ENCODE data around the gene RBMS3.

DNA sequence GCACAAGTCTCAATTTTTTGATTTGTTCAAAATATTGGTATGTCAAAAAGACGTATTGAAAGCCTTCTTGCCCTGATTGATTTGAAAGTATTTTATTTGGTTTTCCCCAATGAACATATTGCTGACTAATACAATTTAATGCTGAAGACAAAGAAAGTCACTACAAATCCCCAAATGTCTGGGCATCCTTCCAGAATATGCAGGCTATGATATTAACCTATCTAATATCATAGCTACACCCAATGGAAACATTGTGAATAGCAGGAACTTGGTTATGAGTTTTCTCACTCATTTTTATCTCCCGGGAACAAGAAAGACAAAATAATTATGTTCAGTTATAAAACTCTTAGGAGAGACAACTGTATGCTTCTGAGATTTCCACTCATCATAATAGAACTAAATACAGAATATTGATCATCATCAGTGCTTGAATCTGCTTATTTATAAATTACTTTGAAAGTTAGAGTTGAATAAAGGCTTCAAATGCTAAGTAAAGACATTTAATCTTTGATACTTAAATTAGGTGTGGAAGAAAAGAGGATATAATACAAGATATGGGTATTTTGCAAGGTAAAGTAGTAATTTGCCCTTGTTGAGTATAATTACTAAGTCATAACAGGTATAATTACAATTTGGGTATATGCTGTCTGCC is 483.9 kb downstream of the RBMS3 start:
- TF ChIP-seq, protein P1, sequence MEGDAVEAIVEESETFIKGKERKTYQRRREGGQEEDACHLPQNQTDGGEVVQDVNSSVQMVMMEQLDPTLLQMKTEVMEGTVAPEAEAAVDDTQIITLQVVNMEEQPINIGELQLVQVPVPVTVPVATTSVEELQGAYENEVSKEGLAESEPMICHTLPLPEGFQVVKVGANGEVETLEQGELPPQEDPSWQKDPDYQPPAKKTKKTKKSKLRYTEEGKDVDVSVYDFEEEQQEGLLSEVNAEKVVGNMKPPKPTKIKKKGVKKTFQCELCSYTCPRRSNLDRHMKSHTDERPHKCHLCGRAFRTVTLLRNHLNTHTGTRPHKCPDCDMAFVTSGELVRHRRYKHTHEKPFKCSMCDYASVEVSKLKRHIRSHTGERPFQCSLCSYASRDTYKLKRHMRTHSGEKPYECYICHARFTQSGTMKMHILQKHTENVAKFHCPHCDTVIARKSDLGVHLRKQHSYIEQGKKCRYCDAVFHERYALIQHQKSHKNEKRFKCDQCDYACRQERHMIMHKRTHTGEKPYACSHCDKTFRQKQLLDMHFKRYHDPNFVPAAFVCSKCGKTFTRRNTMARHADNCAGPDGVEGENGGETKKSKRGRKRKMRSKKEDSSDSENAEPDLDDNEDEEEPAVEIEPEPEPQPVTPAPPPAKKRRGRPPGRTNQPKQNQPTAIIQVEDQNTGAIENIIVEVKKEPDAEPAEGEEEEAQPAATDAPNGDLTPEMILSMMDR (IDR thresholded peaks at IDR 0.05) = no peak
- TF ChIP-seq POLR2A (IDR thresholded peaks at IDR 0.05) = no peak
